ENCODE measurements around the gene SLC9A9. TPM values are rescaled to one million over a fixed set of nuclear protein-coding genes. Genes with fewer than 3 reads are reported as not detected.

SLC9A9 gene
- total and polyA plus RNA-seq, 9 donors = 9.6 to 18.3 (median 11.2) TPM

DNA sequence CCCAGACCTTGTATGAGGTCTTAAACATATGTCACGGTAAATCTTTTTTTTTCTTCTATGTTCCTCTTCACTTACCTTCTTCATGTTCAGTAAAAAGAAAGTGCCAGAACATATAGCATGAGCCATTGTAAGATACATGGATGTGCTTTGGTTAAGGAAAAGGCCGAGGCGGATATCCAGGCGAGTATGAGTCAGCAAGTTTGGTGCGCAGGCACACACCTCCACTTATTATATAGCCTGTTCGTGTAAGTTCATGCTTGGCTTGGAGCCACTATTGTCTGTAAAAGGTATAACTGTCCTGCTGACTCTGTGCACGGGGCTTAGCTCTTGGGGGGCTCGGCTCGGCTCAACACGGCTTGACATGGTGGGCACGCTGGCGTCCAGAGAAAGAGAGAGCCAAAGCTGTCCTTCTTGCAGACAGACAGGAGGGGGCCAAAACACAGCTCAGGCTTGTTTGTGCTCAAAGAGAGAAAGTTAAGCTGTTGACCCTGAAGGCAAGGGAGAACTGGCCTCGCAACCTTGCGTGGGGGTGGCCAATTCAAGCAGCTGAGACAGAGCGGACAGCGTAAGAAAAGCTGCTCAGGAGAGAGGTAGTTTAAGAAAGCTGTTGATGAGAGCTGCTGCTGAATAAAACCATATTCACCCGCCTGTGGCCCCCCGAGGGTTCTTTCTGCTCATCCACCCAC is 251.2 kb downstream of the SLC9A9 start:
- Histone ChIP-seq H3K27me3 (ENCODE audit: control insufficient read depth, insufficient read depth, low read length) (no peaks in the 10 kb centered on the region), H3K36me3 (ENCODE audit: control insufficient read depth, insufficient read depth, low read length) (no peaks in the 10 kb centered on the region), H3K4me1 (ENCODE audit: control insufficient read depth, insufficient read depth, low read length) (no peaks in the 10 kb centered on the region), H3K27ac (ENCODE audit: low read length) (no peak overlapping the region), H3K4me3 (ENCODE audit: low read length) (no peak overlapping the region), H3K9me3 (replicated peaks; ENCODE audit: control insufficient read depth, low read depth, low read length) (no peaks in the 10 kb centered on the region)
- DNase-seq = no peak
- WGBS (ENCODE audit: insufficient coverage) = 85% methylated on average over 9 of the region's 18 CpGs

GRCh38 chr3:143595456-143596077 is 252.7 kb downstream of the SLC9A9 start:
- H3K9me3 ChIP-seq (replicated peaks; ENCODE audit: control insufficient read depth, low read depth, low read length) = no peaks in the 10 kb centered on the region
- no peaks in the 10 kb centered on the region for H3K27me3 ChIP-seq (ENCODE audit: control insufficient read depth, insufficient read depth, low read length)
- no peaks in the 10 kb centered on the region for H3K36me3 ChIP-seq (ENCODE audit: control insufficient read depth, insufficient read depth, low read length)
- DNase-seq = no peak
- no peak overlapping the region for H3K27ac ChIP-seq (ENCODE audit: low read length)
- H3K4me1 ChIP-seq (ENCODE audit: control insufficient read depth, insufficient read depth, low read length) = no peaks in the 10 kb centered on the region
- no peak overlapping the region for H3K4me3 ChIP-seq (ENCODE audit: low read length)
- WGBS (ENCODE audit: insufficient coverage) = 72% methylated on average over 2 of the region's 3 CpGs

DNA sequence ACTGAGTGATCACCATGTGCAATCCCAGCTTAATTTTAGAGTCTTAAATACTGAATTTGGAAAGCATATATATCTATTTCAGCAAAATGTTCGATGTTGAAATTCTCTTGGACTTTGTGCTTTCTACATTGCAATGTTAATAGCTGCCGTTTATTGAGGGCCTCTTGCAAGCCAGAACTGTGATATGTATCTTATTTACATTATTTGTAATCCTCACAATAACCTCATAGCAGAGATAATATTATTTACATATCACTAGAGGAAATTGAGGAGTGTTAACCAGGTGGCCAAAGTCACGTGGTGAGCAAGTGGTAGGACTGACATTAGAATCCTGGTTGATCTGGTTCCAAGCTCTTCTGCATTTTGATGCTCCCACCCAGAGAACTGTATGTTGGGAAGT is 254.1 kb downstream of the SLC9A9 start:
- H3K9me3 ChIP-seq (replicated peaks; ENCODE audit: control insufficient read depth, low read depth, low read length) = no peaks in the 10 kb centered on the region
- H3K36me3 ChIP-seq (ENCODE audit: control insufficient read depth, insufficient read depth, low read length) = no peaks in the 10 kb centered on the region
- H3K27ac ChIP-seq (ENCODE audit: low read length) = no peak overlapping the region
- DNase-seq = no peak
- H3K4me3 ChIP-seq (ENCODE audit: low read length) = no peak overlapping the region
- 60% methylated on average over 1 of the region's 3 CpGs for WGBS (ENCODE audit: insufficient coverage)
- no peaks in the 10 kb centered on the region for H3K4me1 ChIP-seq (ENCODE audit: control insufficient read depth, insufficient read depth, low read length)
- no peaks in the 10 kb centered on the region for H3K27me3 ChIP-seq (ENCODE audit: control insufficient read depth, insufficient read depth, low read length)

DNA sequence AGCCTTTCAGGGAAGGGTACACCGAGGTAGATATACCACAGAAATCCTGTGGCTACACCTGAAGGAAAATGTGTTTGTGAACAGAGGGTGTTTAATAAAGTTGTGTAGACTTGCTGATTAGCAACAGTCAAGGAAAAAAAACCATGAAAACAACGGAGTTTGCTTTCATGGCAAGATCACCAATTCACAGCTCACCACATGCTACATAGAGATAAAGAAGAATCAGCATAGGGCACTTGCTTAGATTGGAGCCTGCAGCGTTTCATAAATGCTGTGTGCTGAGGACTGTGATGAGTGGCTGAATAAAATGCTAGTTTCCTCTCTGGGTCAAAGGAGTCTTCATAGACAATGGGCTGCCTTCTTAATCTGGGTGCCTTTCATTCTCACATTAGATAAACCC is 257.6 kb downstream of the SLC9A9 start:
- no peaks in the 10 kb centered on the region for H3K9me3 ChIP-seq (replicated peaks; ENCODE audit: control insufficient read depth, low read depth, low read length)
- WGBS (ENCODE audit: insufficient coverage) = no CpG with 5 or more reads among the region's 3 CpGs

GRCh38 chr3:143586576-143586975 is 261.7 kb downstream of the SLC9A9 start:
- DNase-seq = no peak
- Histone ChIP-seq H3K4me1 (ENCODE audit: control insufficient read depth, insufficient read depth, low read length) (no peaks in the 10 kb centered on the region), H3K27me3 (ENCODE audit: control insufficient read depth, insufficient read depth, low read length) (no peaks in the 10 kb centered on the region), H3K36me3 (ENCODE audit: control insufficient read depth, insufficient read depth, low read length) (no peaks in the 10 kb centered on the region), H3K4me3 (ENCODE audit: low read length) (no peak overlapping the region), H3K9me3 (replicated peaks; ENCODE audit: control insufficient read depth, low read depth, low read length) (no peaks in the 10 kb centered on the region), H3K27ac (ENCODE audit: low read length) (no peak overlapping the region)
- WGBS (ENCODE audit: insufficient coverage) = no CpG with 5 or more reads among the region's 2 CpGs

More for the DNA sequence above, 257.6 kb downstream of the SLC9A9 start:
- no peak for DNase-seq
- H3K36me3 ChIP-seq (ENCODE audit: control insufficient read depth, insufficient read depth, low read length) = no peaks in the 10 kb centered on the region
- no peak overlapping the region for H3K27ac ChIP-seq (ENCODE audit: low read length)
- no peaks in the 10 kb centered on the region for H3K27me3 ChIP-seq (ENCODE audit: control insufficient read depth, insufficient read depth, low read length)
- H3K4me1 ChIP-seq (ENCODE audit: control insufficient read depth, insufficient read depth, low read length) = no peaks in the 10 kb centered on the region
- H3K4me3 ChIP-seq (ENCODE audit: low read length) = no peak overlapping the region

DNA sequence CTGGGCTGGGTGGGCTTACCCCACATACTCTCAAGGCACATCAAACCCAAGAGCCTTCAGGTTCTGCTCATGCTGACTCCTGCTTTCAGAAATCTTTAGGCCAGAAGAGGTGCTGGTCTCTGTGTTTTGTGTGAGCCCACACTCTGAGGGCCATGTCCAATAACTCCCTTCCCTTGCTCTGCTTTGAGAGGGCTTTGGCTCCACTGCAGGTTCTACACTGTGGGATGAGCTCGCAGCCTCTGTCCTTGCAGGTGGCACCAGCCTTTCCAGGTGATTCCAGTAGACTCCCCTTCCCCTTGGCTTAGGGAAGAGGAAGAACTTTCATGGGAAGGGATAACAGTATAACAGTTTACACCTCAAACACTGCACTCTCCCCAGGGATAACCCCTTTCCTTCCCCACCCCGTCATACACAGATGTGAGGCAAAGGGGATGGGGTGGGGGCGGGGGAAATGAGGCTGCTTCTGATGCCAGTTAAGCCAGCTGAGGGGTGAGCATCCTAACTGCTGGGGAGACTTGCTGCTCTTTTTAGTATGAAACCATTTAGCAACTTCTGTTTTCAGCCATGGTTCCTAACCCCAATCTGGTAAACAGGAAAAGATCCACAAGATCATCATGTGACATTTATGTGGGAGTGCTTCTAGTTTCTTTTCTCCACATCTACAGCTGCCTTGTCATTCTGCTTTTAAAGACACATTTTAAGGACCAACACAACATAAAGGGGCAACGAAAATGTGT is 262.4 kb downstream of the SLC9A9 start:
- Histone ChIP-seq H3K9me3 (replicated peaks; ENCODE audit: control insufficient read depth, low read depth, low read length) (no peaks in the 10 kb centered on the region), H3K4me3 (ENCODE audit: low read length) (no peak overlapping the region), H3K27ac (ENCODE audit: low read length) (no peak overlapping the region), H3K27me3 (ENCODE audit: control insufficient read depth, insufficient read depth, low read length) (no peaks in the 10 kb centered on the region), H3K36me3 (ENCODE audit: control insufficient read depth, insufficient read depth, low read length) (no peaks in the 10 kb centered on the region), H3K4me1 (ENCODE audit: control insufficient read depth, insufficient read depth, low read length) (no peaks in the 10 kb centered on the region)
- WGBS (ENCODE audit: insufficient coverage) = no CpG with 5 or more reads among the region's 4 CpGs
- peak; percentile 49 for DNase-seq

- no peaks in the 10 kb centered on the region for H3K9me3 ChIP-seq (replicated peaks; ENCODE audit: control insufficient read depth, low read depth, low read length)
- no CpG with 5 or more reads among the region's 1 CpG for WGBS (ENCODE audit: insufficient coverage)
- H3K36me3 ChIP-seq (ENCODE audit: control insufficient read depth, insufficient read depth, low read length) = no peaks in the 10 kb centered on the region
- no peak overlapping the region for H3K4me3 ChIP-seq (ENCODE audit: low read length)
- H3K27me3 ChIP-seq (ENCODE audit: control insufficient read depth, insufficient read depth, low read length) = no peaks in the 10 kb centered on the region
- H3K4me1 ChIP-seq (ENCODE audit: control insufficient read depth, insufficient read depth, low read length) = no peaks in the 10 kb centered on the region
- peak; percentile 50 for DNase-seq
- H3K27ac ChIP-seq (ENCODE audit: low read length) = no peak overlapping the region
These were observed 263.8 kb downstream of the SLC9A9 start for GRCh38 chr3:143584474-143584873.

DNA sequence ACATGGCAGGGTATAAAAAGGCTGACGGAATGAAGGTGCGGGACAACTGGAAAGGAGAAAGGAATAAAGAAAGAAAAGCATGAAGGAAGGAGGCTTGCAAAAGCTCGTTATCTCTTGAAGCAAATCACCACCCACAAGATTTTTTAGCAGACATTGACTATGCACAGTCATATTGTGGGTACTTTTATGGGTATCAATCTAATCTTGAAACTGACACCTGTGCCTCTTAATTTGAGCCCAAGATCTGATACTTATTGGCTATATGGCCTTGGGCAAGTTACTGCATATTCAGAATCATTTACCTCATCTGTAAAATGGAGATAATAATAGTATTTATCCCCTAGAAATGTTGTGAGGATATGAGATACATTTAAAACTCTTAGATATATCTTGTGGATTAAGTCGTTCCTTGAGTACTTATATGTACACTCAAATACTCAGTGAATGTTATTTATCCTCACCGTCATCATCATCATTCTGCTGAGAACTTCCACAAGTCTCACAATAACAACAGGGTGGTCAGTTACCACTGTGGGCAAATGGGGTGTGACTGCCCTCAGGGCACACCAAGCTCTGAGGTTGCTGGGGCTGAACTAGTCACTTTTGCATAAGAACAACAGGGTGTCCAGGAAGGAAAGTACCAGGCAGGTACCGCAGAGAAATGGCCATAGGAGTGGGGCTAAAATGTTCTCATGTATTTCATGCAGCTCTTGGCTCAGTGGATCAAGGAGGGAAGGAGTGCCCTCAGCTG is 266.1 kb downstream of the SLC9A9 start:
- H3K27me3 ChIP-seq (ENCODE audit: control insufficient read depth, insufficient read depth, low read length) = no peaks in the 10 kb centered on the region
- 94% methylated on average over 2 of the region's 6 CpGs for WGBS (ENCODE audit: insufficient coverage)
- no peak overlapping the region for H3K4me3 ChIP-seq (ENCODE audit: low read length)
- H3K4me1 ChIP-seq (ENCODE audit: control insufficient read depth, insufficient read depth, low read length) = no peaks in the 10 kb centered on the region
- no peaks in the 10 kb centered on the region for H3K9me3 ChIP-seq (replicated peaks; ENCODE audit: control insufficient read depth, low read depth, low read length)
- no peaks in the 10 kb centered on the region for H3K36me3 ChIP-seq (ENCODE audit: control insufficient read depth, insufficient read depth, low read length)
- no peak overlapping the region for H3K27ac ChIP-seq (ENCODE audit: low read length)
- DNase-seq = no peak

DNA sequence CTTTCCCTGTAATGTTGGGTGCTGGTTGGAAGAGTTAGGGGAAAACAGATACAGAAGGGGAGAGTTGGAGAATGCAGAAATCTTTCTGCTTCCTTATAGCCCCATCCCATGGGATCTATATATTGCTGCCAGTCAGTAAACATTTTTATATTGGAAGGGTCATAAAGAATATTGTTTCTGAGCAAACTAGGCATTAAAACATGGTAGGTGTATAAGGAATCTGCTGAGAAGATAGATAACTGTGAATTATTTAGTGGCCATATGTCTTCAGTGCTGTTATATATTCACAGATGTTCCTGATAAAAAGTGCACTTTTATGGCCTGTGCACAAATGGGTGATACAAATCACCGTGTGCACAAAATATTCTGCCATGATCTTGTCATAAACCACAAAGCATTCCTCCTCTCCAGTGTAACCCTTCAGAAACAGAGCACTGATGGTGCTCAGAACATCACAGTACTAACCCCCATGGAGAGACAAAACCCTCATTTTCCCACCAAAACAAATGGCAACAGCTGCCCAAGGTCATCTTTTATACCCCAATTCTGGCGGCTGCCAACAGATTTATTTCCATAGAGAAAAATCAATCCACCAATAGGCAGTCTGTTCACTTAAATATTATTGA is 269.3 kb downstream of the SLC9A9 start:
- Histone ChIP-seq H3K4me1 (ENCODE audit: control insufficient read depth, insufficient read depth, low read length) (no peaks in the 10 kb centered on the region), H3K36me3 (ENCODE audit: control insufficient read depth, insufficient read depth, low read length) (no peaks in the 10 kb centered on the region), H3K4me3 (ENCODE audit: low read length) (no peak overlapping the region), H3K27me3 (ENCODE audit: control insufficient read depth, insufficient read depth, low read length) (no peaks in the 10 kb centered on the region), H3K27ac (ENCODE audit: low read length) (no peak overlapping the region), H3K9me3 (replicated peaks; ENCODE audit: control insufficient read depth, low read depth, low read length) (no peaks in the 10 kb centered on the region)
- DNase-seq = no peak
- 38% methylated on average over 1 of the region's 2 CpGs for WGBS (ENCODE audit: insufficient coverage)
